ENCODE measurements around the gene NUP214.
A peak's percentile ranks its signal among the peaks of the same experiment; 100 is the strongest.
"Not testable (repeated sequence)": the region's sequence is repeated elsewhere in the genome, so short reads cannot be mapped to it uniquely, and the experiment has no call there.

NUP214 gene

GRCh38 chr9:131097948-131098278 lies 27.5 kb upstream of the NUP214 start:
- no peak for TF ChIP-seq CTCF (IDR thresholded peaks at IDR 0.05)
- TF ChIP-seq ZFX (IDR thresholded peaks at IDR 0.05; ENCODE audit: borderline replicate concordance) = no peak
- peak overlapping the region; percentile 70; the same call in 1 of the 2 replicates for H3K27ac ChIP-seq

- no peak overlapping the region for H3K27ac ChIP-seq
- no peak for TF ChIP-seq CTCF (IDR thresholded peaks at IDR 0.05)
- TF ChIP-seq ZFX (IDR thresholded peaks at IDR 0.05; ENCODE audit: borderline replicate concordance) = no peak
Observed at GRCh38 chr9:131098391-131099101, 26.8 kb upstream of the NUP214 start.

- TF ChIP-seq CTCF (IDR thresholded peaks at IDR 0.05) (no peak), ZFX (IDR thresholded peaks at IDR 0.05; ENCODE audit: borderline replicate concordance) (no peak)
- H3K27ac ChIP-seq = no peak overlapping the region
Observed at GRCh38 chr9:131099102-131099606, 26.2 kb upstream of the NUP214 start.

GRCh38 chr9:131099845-131100244 lies 25.5 kb upstream of the NUP214 start:
- not testable (repeated sequence) for H3K27ac ChIP-seq

- TF ChIP-seq CTCF (IDR thresholded peaks at IDR 0.05) = no peak
- TF ChIP-seq ZFX (IDR thresholded peaks at IDR 0.05; ENCODE audit: borderline replicate concordance) = no peak
- no peak overlapping the region for H3K27ac ChIP-seq
Observed at GRCh38 chr9:131100445-131100844, 24.9 kb upstream of the NUP214 start.

- H3K27ac ChIP-seq = no peak overlapping the region
Observed at GRCh38 chr9:131101207-131101964, 24.0 kb upstream of the NUP214 start.

GRCh38 chr9:131103024-131103423 lies 22.4 kb upstream of the NUP214 start:
- TF ChIP-seq CTCF (IDR thresholded peaks at IDR 0.05) (no peak), ZFX (IDR thresholded peaks at IDR 0.05; ENCODE audit: borderline replicate concordance) (no peak)

More at GRCh38 chr9:131101207-131101964, 24.0 kb upstream of the NUP214 start:
- TF ChIP-seq ZFX (IDR thresholded peaks at IDR 0.05; ENCODE audit: borderline replicate concordance) (no peak), CTCF (IDR thresholded peaks at IDR 0.05) (no peak)

More at GRCh38 chr9:131103024-131103423, 22.4 kb upstream of the NUP214 start:
- no peak overlapping the region for H3K27ac ChIP-seq
